HG03457 (cell line): Measurements from ENCODE around the gene SLCO4C1.
A peak's percentile ranks its signal among the peaks of the same experiment; 100 is the strongest.
"Not testable (repeated sequence)": the region's sequence is repeated elsewhere in the genome, so short reads cannot be mapped to it uniquely, and the experiment has no call there.

Experiments
- ATAC-seq: cut with Tn5 transposase; IDR thresholded peaks from one replicate; pipeline ENCODE4 v1.9.1; 2021; ENCODE audit warnings: moderate number of reproducible peaks; ENCODE audit not compliant: unreplicated experiment

SLCO4C1 gene

GRCh38 chr5:102296178-102296817 is at the start of gene SLCO4C1:
Gene SLCO4C1, minus strand, starts transcription at chr5:102296284. Its CDS starts 22 bp downstream, at chr5:102296262.
- ATAC-seq, result peak; percentile 98

GRCh38 chr5:102341681-102342288 is 45.7 kb upstream of the SLCO4C1 start:
- no peak for ATAC-seq

- ATAC-seq, result no peak
These were observed 28.6 kb upstream of the SLCO4C1 start for GRCh38 chr5:102324714-102325113.

GRCh38 chr5:102318801-102319200 is 22.7 kb upstream of the SLCO4C1 start:
- not testable (repeated sequence) for ATAC-seq

- ATAC-seq, result no peak
These were observed 18.2 kb upstream of the SLCO4C1 start for GRCh38 chr5:102314328-102314727.

- ATAC-seq, result no peak
These were observed 17.8 kb upstream of the SLCO4C1 start for GRCh38 chr5:102313912-102314311.

GRCh38 chr5:102312586-102313370 is 16.7 kb upstream of the SLCO4C1 start:
- ATAC-seq, result no peak

- no peak for ATAC-seq
These were observed 13.5 kb upstream of the SLCO4C1 start for GRCh38 chr5:102309586-102309985.

- no peak for ATAC-seq
These were observed 11.1 kb upstream of the SLCO4C1 start for GRCh38 chr5:102307232-102307631.

- ATAC-seq, result no peak
These were observed 10.0 kb upstream of the SLCO4C1 start for GRCh38 chr5:102306121-102306520.

- ATAC-seq, result peak; percentile 10
These were observed 428 bp downstream of the SLCO4C1 start for GRCh38 chr5:102295534-102296177.

- no peak for ATAC-seq
These were observed 1.1 kb downstream of the SLCO4C1 start for GRCh38 chr5:102294886-102295395.

GRCh38 chr5:102290004-102290403 is 6.1 kb downstream of the SLCO4C1 start:
- ATAC-seq, result no peak

GRCh38 chr5:102289251-102289899 is 6.7 kb downstream of the SLCO4C1 start:
- no peak for ATAC-seq

- no peak for ATAC-seq
These were observed 7.5 kb downstream of the SLCO4C1 start for GRCh38 chr5:102288630-102289029.

- no peak for ATAC-seq
These were observed 9.6 kb downstream of the SLCO4C1 start for GRCh38 chr5:102286476-102286875.

GRCh38 chr5:102283102-102283797 is 12.8 kb downstream of the SLCO4C1 start:
- ATAC-seq, result peak; percentile 71

GRCh38 chr5:102279711-102280110 is 16.4 kb downstream of the SLCO4C1 start:
- ATAC-seq, result no peak

- ATAC-seq, result no peak
These were observed 17.9 kb downstream of the SLCO4C1 start for GRCh38 chr5:102278231-102278630.

- no peak for ATAC-seq
These were observed 18.9 kb downstream of the SLCO4C1 start for GRCh38 chr5:102277144-102277543.
